ENCODE measurements around the gene FBN1.

- TF ChIP-seq CTCF (IDR thresholded peaks at IDR 0.05; ENCODE audit: low read length) (no peak), EZH2 (optimal IDR thresholded peaks at IDR 0.05; ENCODE audit: low read depth, low read length) (no peak)
Observed at GRCh38 chr15:48607846-48608245, 37.7 kb downstream of the FBN1 start.

All from MM.1S (cell line).